D721Med (cell line): Measurements from ENCODE around the gene CDC34.

Source experiments
- DNase-seq: peaks from one replicate; pipeline ENCODE4 v3.0.0; 2011; ENCODE audit warnings: low spot score; ENCODE audit not compliant: insufficient read length
- FAIRE-seq: peaks from 2 replicates; lab custom pipeline; 2011; peaks lifted over from hg19 to GRCh38; lab: Jason Lieb, UNC
- CTCF ChIP-seq: IDR thresholded peaks from 2 replicates; pipeline ENCODE4 v1.5.1; 2012; ENCODE audit warnings: mild to moderate bottlenecking, control low read depth; ENCODE audit not compliant: insufficient read depth; ENCODE audit errors: missing control alignments

CDC34 gene

GRCh38 chr19:536031-536880, 4.7 kb downstream of the CDC34 start:
- FAIRE-seq (no peak), DNase-seq (no peak)
- TF ChIP-seq CTCF = no peak

GRCh38 chr19:536881-537404, 5.4 kb downstream of the CDC34 start:
- DNase-seq (no peak), FAIRE-seq (no peak)
- TF ChIP-seq CTCF = no peak

- FAIRE-seq (no peak), DNase-seq (no peak)
- TF ChIP-seq CTCF = no peak
Measured at GRCh38 chr19:538641-539428, 7.3 kb downstream of the CDC34 start.

- DNase-seq = no peak
- no peak for TF ChIP-seq CTCF
- FAIRE-seq = no peak
Measured at GRCh38 chr19:539429-540030, 8.0 kb downstream of the CDC34 start.

- TF ChIP-seq CTCF = no peak
- no peak for FAIRE-seq
- no peak for DNase-seq
Measured at GRCh38 chr19:540867-541637, 9.5 kb downstream of the CDC34 start.

GRCh38 chr19:541699-542098, 10.1 kb downstream of the CDC34 start:
- DNase-seq = no peak
- TF ChIP-seq CTCF = no peak
- no peak for FAIRE-seq
